Measurements from ENCODE around the gene MRPS6.

DNA sequence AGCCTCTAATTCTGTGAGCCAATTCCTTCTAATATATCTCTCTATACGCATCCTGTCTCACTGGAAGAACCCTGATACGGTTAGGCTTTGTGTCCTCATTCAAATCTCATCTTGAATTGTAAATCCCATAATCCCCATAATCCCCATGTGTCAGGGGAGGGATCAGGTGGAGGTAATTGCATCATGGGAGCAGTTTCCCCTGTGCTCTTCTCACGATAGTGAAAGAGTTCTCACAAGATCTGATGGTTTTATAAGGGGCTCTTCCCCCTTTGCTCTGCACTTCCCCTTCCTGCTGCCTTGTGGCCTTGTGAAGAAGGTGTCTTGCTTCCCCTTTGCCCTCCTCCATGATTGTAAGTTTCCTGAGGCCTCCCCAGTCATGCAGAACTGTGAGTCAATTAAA, 116.1 kb downstream of the MRPS6 start:
- TF ChIP-seq, protein P1, sequence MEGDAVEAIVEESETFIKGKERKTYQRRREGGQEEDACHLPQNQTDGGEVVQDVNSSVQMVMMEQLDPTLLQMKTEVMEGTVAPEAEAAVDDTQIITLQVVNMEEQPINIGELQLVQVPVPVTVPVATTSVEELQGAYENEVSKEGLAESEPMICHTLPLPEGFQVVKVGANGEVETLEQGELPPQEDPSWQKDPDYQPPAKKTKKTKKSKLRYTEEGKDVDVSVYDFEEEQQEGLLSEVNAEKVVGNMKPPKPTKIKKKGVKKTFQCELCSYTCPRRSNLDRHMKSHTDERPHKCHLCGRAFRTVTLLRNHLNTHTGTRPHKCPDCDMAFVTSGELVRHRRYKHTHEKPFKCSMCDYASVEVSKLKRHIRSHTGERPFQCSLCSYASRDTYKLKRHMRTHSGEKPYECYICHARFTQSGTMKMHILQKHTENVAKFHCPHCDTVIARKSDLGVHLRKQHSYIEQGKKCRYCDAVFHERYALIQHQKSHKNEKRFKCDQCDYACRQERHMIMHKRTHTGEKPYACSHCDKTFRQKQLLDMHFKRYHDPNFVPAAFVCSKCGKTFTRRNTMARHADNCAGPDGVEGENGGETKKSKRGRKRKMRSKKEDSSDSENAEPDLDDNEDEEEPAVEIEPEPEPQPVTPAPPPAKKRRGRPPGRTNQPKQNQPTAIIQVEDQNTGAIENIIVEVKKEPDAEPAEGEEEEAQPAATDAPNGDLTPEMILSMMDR (IDR thresholded peaks at IDR 0.05; ENCODE audit: low read depth, low read length), result no peak
- no peak for TF ChIP-seq POLR2A (IDR thresholded peaks at IDR 0.05; ENCODE audit: extremely low read depth, insufficient read length)

Measured in NB4 (cell line).